Activated CD8-positive, alpha-beta T cell treated with anti-CD3 and anti-CD28 coated beads for 36 hours (primary cell): ENCODE measurements around the gene GLDC. TPM values are rescaled to one million over a fixed set of nuclear protein-coding genes. Genes with fewer than 3 reads are reported as not detected.
"Not testable (repeated sequence)": the region's sequence is repeated elsewhere in the genome, so short reads cannot be mapped to it uniquely, and the experiment has no call there.

Experiments
- ATAC-seq: fragments of 200-7000 bp; cut with Tn5 transposase; one replicate; pipeline ENCODE4 v1.10.0; 2021; ENCODE audit warnings: mild to moderate bottlenecking, moderate library complexity
- CTCF ChIA-PET: fragments of 350-600 bp; sonication (Branson Sonifier 250); formaldehyde crosslinking; loops from one replicate; lab custom pipeline; 2021; ENCODE audit warnings: antibody characterized with exemption; lab: Charles Lee
- POLR2A ChIA-PET: fragments of 350-600 bp; sonication (Branson Sonifier 250); formaldehyde crosslinking; loops from one replicate; lab custom pipeline; 2021; ENCODE audit warnings: antibody characterized with exemption; lab: Charles Lee
- DNase-seq: peaks from one replicate; pipeline ENCODE4 v3.0.0-alpha.2; 2020
- H3K27ac Mint-ChIP-seq: one replicate; pipeline ENCODE4 v1.8.0; 2021; ENCODE audit warnings: mild to moderate bottlenecking, mixed read lengths
- H3K27me3 Mint-ChIP-seq: one replicate; pipeline ENCODE4 v1.8.0; 2021; ENCODE audit warnings: mixed read lengths
- H3K36me3 Mint-ChIP-seq: one replicate; pipeline ENCODE4 v1.8.0; 2021; ENCODE audit warnings: low read depth, mixed read lengths
- H3K4me1 Mint-ChIP-seq: one replicate; pipeline ENCODE4 v1.8.0; 2021; ENCODE audit warnings: low read depth, mixed read lengths
- H3K4me3 Mint-ChIP-seq: one replicate; pipeline ENCODE4 v1.8.0; 2021; ENCODE audit warnings: mild to moderate bottlenecking, moderate library complexity, mixed read lengths
- H3K9me3 Mint-ChIP-seq: one replicate; pipeline ENCODE4 v1.8.0; 2021; ENCODE audit warnings: mixed read lengths
- CTCF ChIP-seq: fragments of 200-600 bp; IDR thresholded peaks from one replicate; pipeline ENCODE4 v1.8.0; 2022; ENCODE audit warnings: antibody characterized with exemption, mild to moderate bottlenecking
- intact Hi-C: fragments of 100-400 bp; cut with micrococcal nuclease; formaldehyde crosslinking; loops from one replicate; pipeline ENCODE4 v1.10.0; 2022
- total RNA-seq, 2 experiments: library from RNA; stranded (reverse); gene quantifications; one replicate each; pipeline ENCODE4 v1.2.3, GENCODE V29; 2021

GLDC gene
- total RNA-seq, 2 experiments from 2014 or later: 0.63 to 1.3 TPM

- no peaks in the 10 kb centered on the region for H3K4me1 Mint-ChIP-seq
- ATAC-seq (no peak), DNase-seq (no peak)
- H3K27me3 Mint-ChIP-seq: no peaks in the 10 kb centered on the region
- no peak overlapping the region for H3K27ac Mint-ChIP-seq
- POLR2A ChIA-PET: no interaction called here
- H3K9me3 Mint-ChIP-seq: no peaks in the 10 kb centered on the region
- intact Hi-C loops: no loop called here
- TF ChIP-seq CTCF: no peak
- no peak overlapping the region for H3K4me3 Mint-ChIP-seq
- H3K36me3 Mint-ChIP-seq: no peaks in the 10 kb centered on the region
- CTCF ChIA-PET: no interaction called here
These were observed 96.3 kb downstream of the GLDC start for GRCh38 chr9:6549106-6549800.

GRCh38 chr9:6545017-6545691 lies 100.4 kb downstream of the GLDC start:
- no peaks in the 10 kb centered on the region for H3K4me1 Mint-ChIP-seq
- no peak overlapping the region for H3K27ac Mint-ChIP-seq
- ATAC-seq: no peak
- H3K27me3 Mint-ChIP-seq: peaks cover 3% of the 10 kb centered on the region
- DNase-seq: no peak
- H3K9me3 Mint-ChIP-seq: no peaks in the 10 kb centered on the region
- TF ChIP-seq CTCF: no peak
- CTCF ChIA-PET: interaction anchor here (0.8 kb wide), 1 partner anchor 122 kb away, joined by 3 read pairs; no protein-coding TSS in a partner anchor
- POLR2A ChIA-PET: interaction anchor here (0.7 kb wide), 1 partner anchor 933 kb away, joined by 3 read pairs; no protein-coding TSS in a partner anchor
- intact Hi-C loops: no loop called here
- no peaks in the 10 kb centered on the region for H3K36me3 Mint-ChIP-seq
- H3K4me3 Mint-ChIP-seq: no peak overlapping the region

GRCh38 chr9:6543204-6543603 lies 102.3 kb downstream of the GLDC start:
- H3K4me3 Mint-ChIP-seq: no peak overlapping the region
- no peak overlapping the region for H3K27ac Mint-ChIP-seq
- CTCF ChIA-PET: interaction anchor here (1.0 kb wide), 1 partner anchor 189 kb away, joined by 3 read pairs; no protein-coding TSS in a partner anchor
- ATAC-seq (no peak), DNase-seq (no peak)
- intact Hi-C loops: no loop called here
- no peak for TF ChIP-seq CTCF
- H3K27me3 Mint-ChIP-seq: peaks cover 3% of the 10 kb centered on the region
- no peaks in the 10 kb centered on the region for H3K36me3 Mint-ChIP-seq
- H3K4me1 Mint-ChIP-seq: no peaks in the 10 kb centered on the region
- POLR2A ChIA-PET: no interaction called here
- H3K9me3 Mint-ChIP-seq: no peaks in the 10 kb centered on the region

- intact Hi-C loops, H3K4me3 Mint-ChIP-seq, H3K36me3 Mint-ChIP-seq, H3K9me3 Mint-ChIP-seq, ATAC-seq, H3K27ac Mint-ChIP-seq, POLR2A ChIA-PET, H3K4me1 Mint-ChIP-seq, DNase-seq, H3K27me3 Mint-ChIP-seq: not testable (repeated sequence)
- CTCF ChIA-PET: interaction anchor here (1.0 kb wide), 1 partner anchor 188 kb away, joined by 3 read pairs; no protein-coding TSS in a partner anchor
These were observed 102.9 kb downstream of the GLDC start for GRCh38 chr9:6542617-6543016.

GRCh38 chr9:6538666-6539071 lies 106.9 kb downstream of the GLDC start:
- Mint-ChIP-seq H3K4me1 (no peaks in the 10 kb centered on the region), H3K36me3 (no peaks in the 10 kb centered on the region), H3K27ac (no peak overlapping the region), H3K27me3 (peaks cover 7% of the 10 kb centered on the region), H3K9me3 (no peaks in the 10 kb centered on the region), H3K4me3 (no peak overlapping the region)
- DNase-seq: no peak
- CTCF ChIA-PET: no interaction called here
- POLR2A ChIA-PET: no interaction called here
- no peak for ATAC-seq
- intact Hi-C loops: no loop called here
- TF ChIP-seq CTCF: no peak
